NCI-H524 treated with DMSO at 0.1 percent for 48 hours (cell line): ENCODE data around the gene RFX8.
"Not testable (repeated sequence)": the region's sequence is repeated elsewhere in the genome, so short reads cannot be mapped to it uniquely, and the experiment has no call there.

Source experiments
- DNase-seq: peaks from one replicate; lab custom pipeline; 2025; lab: John Stamatoyannopoulos, UW

RFX8 gene

GRCh38 chr2:101474731-101475384, at the start of gene RFX8:
Gene RFX8, minus strand, starts transcription at chr2:101475112. Its CDS starts 8,264 bp downstream, at chr2:101466848.
- DNase-seq = no peak

GRCh38 chr2:101521487-101521886, 46.6 kb upstream of the RFX8 start:
- no peak for DNase-seq

- DNase-seq = no peak
Measured at GRCh38 chr2:101520246-101520645, 45.3 kb upstream of the RFX8 start.

GRCh38 chr2:101518578-101519492, 43.9 kb upstream of the RFX8 start:
- DNase-seq = no peak

GRCh38 chr2:101517758-101518271, 42.9 kb upstream of the RFX8 start:
- DNase-seq = no peak

GRCh38 chr2:101516823-101517690, 42.1 kb upstream of the RFX8 start:
- no peak for DNase-seq

- DNase-seq = no peak
Measured at GRCh38 chr2:101516349-101516748, 41.4 kb upstream of the RFX8 start.

- no peak for DNase-seq
Measured at GRCh38 chr2:101515477-101515876, 40.6 kb upstream of the RFX8 start.

- no peak for DNase-seq
Measured at GRCh38 chr2:101512993-101513392, 38.1 kb upstream of the RFX8 start.

- DNase-seq = no peak
Measured at GRCh38 chr2:101511381-101511780, 36.5 kb upstream of the RFX8 start.

GRCh38 chr2:101509499-101510284, 34.8 kb upstream of the RFX8 start:
- no peak for DNase-seq

GRCh38 chr2:101508636-101509035, 33.7 kb upstream of the RFX8 start:
- DNase-seq = no peak

- DNase-seq = not testable (repeated sequence)
Measured at GRCh38 chr2:101505276-101505675, 30.4 kb upstream of the RFX8 start.

GRCh38 chr2:101504744-101505143, 29.8 kb upstream of the RFX8 start:
- DNase-seq = not testable (repeated sequence)

GRCh38 chr2:101502095-101502494, 27.2 kb upstream of the RFX8 start:
- DNase-seq = no peak

- no peak for DNase-seq
Measured at GRCh38 chr2:101501443-101501842, 26.5 kb upstream of the RFX8 start.

- no peak for DNase-seq
Measured at GRCh38 chr2:101500860-101501259, 25.9 kb upstream of the RFX8 start.

- no peak for DNase-seq
Measured at GRCh38 chr2:101500180-101500579, 25.3 kb upstream of the RFX8 start.

GRCh38 chr2:101496279-101496678, 21.4 kb upstream of the RFX8 start:
- DNase-seq = no peak

- DNase-seq = no peak
Measured at GRCh38 chr2:101492936-101493473, 18.1 kb upstream of the RFX8 start.

GRCh38 chr2:101486994-101487393, 12.1 kb upstream of the RFX8 start:
- no peak for DNase-seq
